HG02763 (cell line): ENCODE data around the gene GLT8D1.
"Not testable (repeated sequence)": the region's sequence is repeated elsewhere in the genome, so short reads cannot be mapped to it uniquely, and the experiment has no call there.

Experiments used
- ATAC-seq: cut with Tn5 transposase; IDR thresholded peaks from one replicate; pipeline ENCODE4 v1.9.1; 2021; ENCODE audit warnings: mild to moderate bottlenecking, moderate library complexity; ENCODE audit not compliant: unreplicated experiment

Gene GLT8D1

DNA sequence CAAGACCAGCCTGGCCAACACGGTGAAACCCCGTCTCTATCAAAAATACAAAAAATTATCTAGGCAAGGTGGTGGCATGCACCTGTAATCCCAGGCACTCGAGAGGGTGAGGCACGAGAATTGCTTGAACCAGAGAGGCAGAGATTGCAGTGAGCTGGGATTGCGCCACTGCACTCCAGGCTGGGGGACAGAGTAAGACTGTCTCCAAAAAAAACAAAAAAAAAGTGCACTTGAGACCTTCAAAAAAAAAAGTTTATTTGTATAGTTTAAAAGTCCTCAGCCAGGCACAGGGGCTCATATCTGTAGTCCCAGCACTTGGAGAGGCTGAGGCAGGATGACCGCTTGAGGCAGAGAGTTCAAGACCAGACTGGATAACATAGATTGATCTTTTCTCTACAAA, 22.0 kb downstream of the GLT8D1 start:
- no peak for ATAC-seq

- no peak for ATAC-seq
Observed at GRCh38 chr3:52682016-52682415, 23.6 kb downstream of the GLT8D1 start.

DNA sequence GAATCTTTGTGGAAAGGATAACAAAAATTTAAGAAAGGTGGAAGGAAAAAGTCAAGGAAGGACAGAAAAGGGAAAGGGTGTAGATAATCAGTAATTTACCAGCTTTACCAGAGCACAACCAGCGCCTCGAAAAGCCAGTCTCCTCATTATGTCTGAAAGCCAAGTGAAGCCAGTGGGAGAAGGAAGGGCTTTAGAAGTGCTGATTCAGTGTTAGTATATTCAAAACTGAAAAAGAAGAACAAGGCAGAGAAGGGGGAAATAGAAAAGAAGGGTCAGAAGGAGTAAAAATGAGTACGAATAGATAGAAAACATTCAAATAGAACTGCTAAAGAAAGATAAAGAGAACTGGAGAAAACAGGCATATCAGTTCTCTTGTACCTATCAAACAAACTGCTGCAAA, 24.0 kb downstream of the GLT8D1 start:
- no peak for ATAC-seq

- ATAC-seq: no peak
Observed at GRCh38 chr3:52679811-52680210, 25.8 kb downstream of the GLT8D1 start.

DNA sequence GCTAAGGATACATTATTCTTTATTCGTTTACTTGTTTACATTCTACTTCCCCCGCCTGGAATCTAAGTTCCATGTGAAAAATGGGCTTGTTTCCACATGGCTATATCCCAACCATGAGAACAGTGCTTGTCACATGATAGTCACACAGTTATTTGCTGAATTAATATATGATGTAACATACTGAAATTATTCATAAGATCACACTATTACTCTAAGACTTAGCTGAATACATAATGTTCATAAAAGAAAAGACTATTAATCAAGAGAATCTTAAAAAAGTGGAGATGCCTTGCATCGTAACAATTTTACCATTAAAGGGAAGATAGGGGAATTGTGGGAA, 26.4 kb downstream of the GLT8D1 start:
- no peak for ATAC-seq

- ATAC-seq: no peak
Observed at GRCh38 chr3:52678265-52679198, 27.1 kb downstream of the GLT8D1 start.

DNA sequence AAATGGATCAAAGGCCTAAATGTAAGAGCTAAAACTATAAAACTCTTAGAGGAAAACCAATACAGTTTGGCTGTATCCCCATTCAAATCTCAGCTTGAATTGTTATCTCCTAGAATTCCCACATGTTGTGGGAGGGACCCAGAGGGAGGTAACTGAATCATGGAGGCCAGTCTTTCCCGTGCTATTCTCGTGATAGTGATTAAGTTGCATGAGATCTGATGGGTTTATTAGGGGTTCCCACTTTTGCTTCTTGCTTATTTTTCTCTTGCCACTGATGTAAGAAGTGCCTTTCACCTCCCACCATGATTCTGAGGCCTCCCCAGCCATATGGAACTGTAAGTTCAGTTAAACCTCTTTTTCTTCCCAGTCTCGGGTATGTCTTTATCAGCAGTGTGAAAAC, 29.4 kb downstream of the GLT8D1 start:
- not testable (repeated sequence) for ATAC-seq

DNA sequence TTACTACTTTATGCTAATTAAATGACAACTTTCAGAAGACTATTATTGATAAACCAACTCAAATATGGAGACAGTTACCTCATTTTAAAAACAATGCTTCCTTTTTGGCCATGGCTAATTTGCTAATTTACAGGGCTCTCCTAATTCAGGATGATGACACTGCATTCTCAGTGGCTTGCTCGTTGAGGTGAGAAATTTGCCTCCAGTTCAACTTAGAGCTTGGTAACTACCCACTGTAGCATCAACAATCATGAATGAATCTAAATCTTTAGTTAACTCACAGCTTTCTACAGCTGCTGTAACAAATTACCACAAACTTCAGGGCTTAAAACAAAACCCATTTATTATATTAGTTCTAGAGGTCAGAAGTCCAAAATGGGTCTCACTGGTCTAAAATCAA, 33.9 kb downstream of the GLT8D1 start:
- no peak for ATAC-seq

- no peak for ATAC-seq
Observed at GRCh38 chr3:52670621-52671521, 34.7 kb downstream of the GLT8D1 start.

GRCh38 chr3:52663098-52663497, 42.5 kb downstream of the GLT8D1 start:
- ATAC-seq: no peak

GRCh38 chr3:52660046-52660445, 45.5 kb downstream of the GLT8D1 start:
- no peak for ATAC-seq

- no peak for ATAC-seq
Observed at GRCh38 chr3:52655895-52656294, 49.7 kb downstream of the GLT8D1 start.

- no peak for ATAC-seq
Observed at GRCh38 chr3:52651592-52651991, 54.0 kb downstream of the GLT8D1 start.

DNA sequence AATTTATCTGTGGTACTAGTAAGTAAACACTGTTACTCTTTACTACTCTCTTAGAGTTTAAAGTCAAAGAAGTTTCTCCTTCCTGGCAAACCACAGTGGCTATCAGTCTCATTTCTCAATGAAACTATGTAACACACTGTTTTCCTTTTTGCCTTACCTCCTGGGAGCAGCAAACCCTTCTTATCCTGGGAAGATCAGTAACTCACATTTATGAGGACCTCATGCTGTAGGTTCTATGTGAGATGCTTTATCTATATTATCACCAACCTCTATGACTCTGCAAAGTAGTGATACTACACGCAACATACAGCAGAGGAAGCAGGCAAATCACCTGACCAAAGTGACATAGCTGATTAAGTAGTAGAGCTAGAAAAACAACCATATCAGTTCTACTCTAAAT, 55.2 kb downstream of the GLT8D1 start:
- no peak for ATAC-seq

GRCh38 chr3:52649461-52650210, 56.0 kb downstream of the GLT8D1 start:
- no peak for ATAC-seq

GRCh38 chr3:52645549-52645948, 60.0 kb downstream of the GLT8D1 start:
- ATAC-seq: no peak
